NT2/D1 (cell line): ENCODE data around the gene DUSP15.

Source experiments
- DNase-seq: peaks from one replicate; pipeline ENCODE4 v3.0.0-alpha.2; 2011; ENCODE audit warnings: low read depth, low spot score
- H3K27me3 ChIP-seq: 2 replicates; pipeline ENCODE4 v1.6.0; 2011; ENCODE audit warnings: mild to moderate bottlenecking; ENCODE audit not compliant: insufficient read length, insufficient read depth
- H3K36me3 ChIP-seq: 2 replicates; pipeline ENCODE4 v1.6.1; 2011; ENCODE audit warnings: mild to moderate bottlenecking, low read length, mixed read lengths; ENCODE audit not compliant: insufficient read depth, insufficient read length
- H3K4me1 ChIP-seq: 2 replicates; pipeline ENCODE4 v1.5.1; 2011; ENCODE audit not compliant: insufficient read depth, insufficient read length
- H3K4me3 ChIP-seq: 2 replicates; pipeline ENCODE4 v1.5.1; 2011; ENCODE audit warnings: low read depth; ENCODE audit not compliant: insufficient read length
- H3K9ac ChIP-seq: 2 replicates; pipeline ENCODE4 v1.6.0; 2011; ENCODE audit warnings: low read depth; ENCODE audit not compliant: insufficient read length
- H3K9me3 ChIP-seq: 2 replicates; pipeline ENCODE4 v1.5.1; 2011; ENCODE audit warnings: mild to moderate bottlenecking, low read length; ENCODE audit not compliant: insufficient read depth
- SUZ12 ChIP-seq: IDR thresholded peaks from 2 replicates; pipeline ENCODE4 v1.6.1; 2011; ENCODE audit not compliant: insufficient read length, insufficient read depth; ENCODE audit errors: extremely low read depth
- YY1 ChIP-seq: IDR thresholded peaks from 2 replicates; pipeline ENCODE4 v1.6.1; 2011; ENCODE audit not compliant: insufficient read length, insufficient read depth
- ZNF274 ChIP-seq: IDR thresholded peaks from 2 replicates; pipeline ENCODE4 v1.6.1; 2011; ENCODE audit warnings: mild to moderate bottlenecking, low read depth, low read length

DUSP15 gene

DNA sequence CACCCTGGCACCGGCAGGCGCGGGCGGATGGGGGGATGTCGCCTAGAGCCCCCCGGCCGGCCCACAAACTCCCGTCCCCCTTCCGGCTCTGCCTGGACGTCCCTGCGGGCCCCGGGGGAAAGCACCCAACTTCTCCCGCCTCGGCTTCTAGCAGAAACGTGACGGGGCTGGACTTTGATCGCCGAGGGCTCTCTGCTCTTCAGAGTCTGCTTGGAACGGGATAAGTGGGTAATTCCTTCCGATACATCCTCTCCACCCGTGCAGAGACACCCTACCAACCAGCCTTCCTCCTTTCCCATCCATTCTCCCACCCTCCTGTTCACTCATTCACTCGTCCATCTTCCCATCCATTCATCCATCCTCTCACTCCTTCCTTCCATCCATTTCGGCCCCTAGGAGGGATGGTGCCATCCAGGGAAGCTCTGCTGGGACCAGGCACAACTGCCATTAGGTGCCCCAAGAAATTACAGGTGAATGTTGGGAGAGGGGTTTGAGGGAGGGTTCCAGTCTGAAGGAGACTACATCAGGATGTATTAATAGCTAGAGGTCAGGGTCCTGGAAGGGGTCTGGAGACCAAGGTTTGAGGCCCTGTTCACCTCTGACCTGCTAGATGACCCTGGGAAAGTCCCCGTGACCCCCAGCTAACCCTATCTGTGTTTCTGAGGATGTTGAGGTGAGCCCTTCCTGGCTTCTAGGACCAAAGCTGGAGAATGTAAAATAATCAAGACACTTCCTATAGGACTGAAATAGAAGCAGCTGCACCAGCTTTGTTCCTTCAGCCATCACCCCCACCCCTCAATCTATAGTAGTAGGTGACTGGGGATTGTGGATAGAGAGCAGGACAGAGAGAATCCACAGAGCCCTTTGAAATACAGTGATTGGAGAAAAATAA, 645 bp upstream of the DUSP15 start:
- no peaks in the 10 kb centered on the region for H3K4me1 ChIP-seq
- H3K4me3 ChIP-seq, result peak overlapping the region; percentile 67
- no peak for DNase-seq
- H3K9ac ChIP-seq, result peak overlapping the region; percentile 64
- peaks cover 33% of the 10 kb centered on the region for H3K27me3 ChIP-seq
- TF ChIP-seq YY1 (no peak), SUZ12 (no peak), ZNF274 (no peak)
- no peaks in the 10 kb centered on the region for H3K36me3 ChIP-seq
- no peaks in the 10 kb centered on the region for H3K9me3 ChIP-seq

DNA sequence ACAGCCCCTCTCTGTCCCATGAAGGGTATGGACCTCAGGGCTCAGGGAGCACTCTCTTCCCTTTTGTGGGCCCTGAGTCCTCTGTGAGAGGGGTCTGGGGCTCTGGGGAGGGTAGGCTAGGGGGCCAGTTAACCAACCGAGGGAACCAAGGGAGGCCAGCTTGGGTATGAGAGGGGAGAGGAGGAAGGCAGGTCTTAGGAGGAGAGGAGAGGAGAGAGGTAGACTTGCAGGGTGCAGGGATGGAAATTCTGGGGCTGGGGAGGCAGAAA, 720 bp downstream of the DUSP15 start:
- H3K4me1 ChIP-seq, result no peaks in the 10 kb centered on the region
- H3K9ac ChIP-seq, result peak overlapping the region; percentile 75
- peaks cover 33% of the 10 kb centered on the region for H3K27me3 ChIP-seq
- DNase-seq, result no peak
- H3K9me3 ChIP-seq, result no peaks in the 10 kb centered on the region
- TF ChIP-seq YY1 (no peak), SUZ12 (no peak), ZNF274 (no peak)
- H3K4me3 ChIP-seq, result peak overlapping the region; percentile 67
- H3K36me3 ChIP-seq, result no peaks in the 10 kb centered on the region

DNA sequence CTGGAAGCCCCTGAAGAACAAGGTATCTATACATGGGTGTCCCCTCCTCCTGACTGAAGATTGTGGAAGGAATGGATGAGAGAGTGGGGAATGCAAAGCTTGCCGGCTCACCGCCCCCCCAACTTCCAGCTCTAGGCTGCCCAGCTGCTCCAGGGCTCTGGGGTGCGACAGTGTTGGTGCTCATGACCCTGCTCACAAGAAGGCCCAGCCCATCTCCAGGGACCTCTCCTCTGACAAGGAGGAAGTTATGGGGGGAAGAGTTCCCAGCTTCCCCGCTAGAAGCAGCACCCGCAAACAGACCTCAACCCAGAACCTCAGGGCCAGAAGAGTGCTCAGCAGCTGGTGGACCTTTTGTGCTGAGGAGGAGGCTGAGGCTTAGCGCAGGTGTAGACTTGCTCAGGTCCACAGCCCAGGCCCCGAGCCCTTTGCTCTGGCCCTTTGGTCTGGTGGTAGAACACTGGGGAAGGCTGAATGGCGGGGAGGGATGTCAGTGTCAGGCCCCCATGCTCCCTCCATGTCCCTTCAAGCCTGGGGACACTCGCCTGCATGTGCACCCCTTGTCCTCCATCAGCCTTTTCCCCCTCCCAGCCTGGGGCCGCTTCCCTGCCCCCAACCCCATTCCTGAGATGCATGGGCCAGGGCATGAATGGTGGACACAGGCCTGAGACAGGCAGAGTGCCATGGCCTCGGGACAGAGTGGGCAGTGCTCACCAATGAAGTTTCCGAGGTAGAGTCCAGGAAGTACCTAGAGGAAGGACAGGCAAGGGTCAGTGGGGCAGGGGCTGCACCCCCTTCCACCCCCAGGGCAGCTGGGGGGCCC, 1.3 kb downstream of the DUSP15 start:
- no peak for DNase-seq
- H3K4me1 ChIP-seq, result no peaks in the 10 kb centered on the region
- peak overlapping the region; percentile 67 for H3K4me3 ChIP-seq
- H3K9me3 ChIP-seq, result no peaks in the 10 kb centered on the region
- no peak overlapping the region for H3K9ac ChIP-seq
- TF ChIP-seq YY1 (no peak), SUZ12 (no peak), ZNF274 (no peak)
- no peaks in the 10 kb centered on the region for H3K36me3 ChIP-seq
- H3K27me3 ChIP-seq, result peaks cover 33% of the 10 kb centered on the region

DNA sequence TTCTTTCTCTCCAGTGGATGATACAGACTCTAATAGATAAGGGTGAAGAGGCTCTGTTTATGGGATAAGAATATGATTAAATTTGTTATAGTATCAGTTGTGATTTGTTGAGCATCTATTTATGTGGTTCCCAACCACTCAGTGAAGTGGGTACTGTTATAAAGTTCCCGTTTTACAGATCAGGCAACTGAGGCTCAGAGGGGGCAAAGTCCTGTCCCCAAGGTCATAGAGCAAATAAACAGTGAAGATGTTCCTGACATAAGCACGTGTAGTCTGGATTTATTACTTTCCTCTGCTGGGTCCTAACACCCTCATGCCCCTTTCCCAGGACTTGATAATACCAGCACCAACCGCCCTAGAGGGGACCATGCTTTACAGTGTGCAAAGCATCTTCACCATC, 4.1 kb downstream of the DUSP15 start:
- TF ChIP-seq SUZ12 (no peak), YY1 (no peak), ZNF274 (no peak)
- H3K9ac ChIP-seq, result no peak overlapping the region

DNA sequence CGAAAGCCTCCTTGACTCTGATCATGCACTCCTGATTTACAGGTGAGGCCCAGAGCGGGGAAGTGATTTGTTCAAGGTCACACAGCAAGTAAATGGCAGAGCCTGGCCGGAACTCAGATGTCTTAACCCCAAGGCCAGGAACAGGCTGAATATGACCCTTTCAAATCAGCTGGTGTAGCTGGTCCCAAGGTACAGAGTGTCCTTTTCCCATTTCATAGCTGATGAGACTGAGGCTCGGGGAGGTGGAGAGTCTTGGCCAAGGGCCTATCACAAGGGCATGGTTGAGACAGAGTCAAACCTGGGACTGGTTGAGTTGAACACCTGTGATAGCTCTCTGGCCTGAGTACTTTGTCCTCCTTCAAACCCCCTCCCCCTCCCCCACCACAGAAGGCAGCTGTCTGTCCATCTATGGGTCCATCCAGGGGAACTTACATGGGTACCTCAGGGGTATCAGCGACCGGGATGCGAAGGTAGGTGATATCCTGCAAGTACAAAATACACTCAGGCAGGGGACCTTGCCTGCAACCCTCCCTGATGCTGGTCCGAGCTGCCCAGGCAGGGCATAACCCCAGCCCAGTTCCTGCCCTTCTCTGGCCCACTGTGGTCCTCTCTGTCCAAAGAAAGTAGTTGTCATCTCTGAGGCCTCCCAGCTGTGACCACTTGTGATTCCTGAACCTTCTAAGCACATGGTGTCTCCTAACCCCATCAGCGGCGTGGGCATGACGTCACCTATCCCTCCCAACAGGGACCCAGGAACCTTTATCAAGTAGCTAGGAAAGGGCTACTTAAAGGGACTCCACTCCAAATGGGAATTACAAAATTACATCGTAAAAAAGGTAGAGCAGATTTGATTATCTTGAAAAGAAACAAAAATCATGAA, 5.6 kb downstream of the DUSP15 start:
- no peak for TF ChIP-seq SUZ12
- TF ChIP-seq YY1, result no peak
- TF ChIP-seq ZNF274, result no peak
- DNase-seq, result no peak
- Histone ChIP-seq H3K9ac (no peak overlapping the region), H3K36me3 (no peaks in the 10 kb centered on the region), H3K27me3 (peaks cover 17% of the 10 kb centered on the region), H3K9me3 (no peaks in the 10 kb centered on the region), H3K4me3 (no peak overlapping the region), H3K4me1 (peaks cover 5% of the 10 kb centered on the region)

More for the DNA sequence above, 4.1 kb downstream of the DUSP15 start:
- Histone ChIP-seq H3K9me3 (no peaks in the 10 kb centered on the region), H3K36me3 (no peaks in the 10 kb centered on the region), H3K27me3 (peaks cover 29% of the 10 kb centered on the region), H3K4me3 (no peak overlapping the region), H3K4me1 (peaks cover 2% of the 10 kb centered on the region)
- no peak for DNase-seq

DNA sequence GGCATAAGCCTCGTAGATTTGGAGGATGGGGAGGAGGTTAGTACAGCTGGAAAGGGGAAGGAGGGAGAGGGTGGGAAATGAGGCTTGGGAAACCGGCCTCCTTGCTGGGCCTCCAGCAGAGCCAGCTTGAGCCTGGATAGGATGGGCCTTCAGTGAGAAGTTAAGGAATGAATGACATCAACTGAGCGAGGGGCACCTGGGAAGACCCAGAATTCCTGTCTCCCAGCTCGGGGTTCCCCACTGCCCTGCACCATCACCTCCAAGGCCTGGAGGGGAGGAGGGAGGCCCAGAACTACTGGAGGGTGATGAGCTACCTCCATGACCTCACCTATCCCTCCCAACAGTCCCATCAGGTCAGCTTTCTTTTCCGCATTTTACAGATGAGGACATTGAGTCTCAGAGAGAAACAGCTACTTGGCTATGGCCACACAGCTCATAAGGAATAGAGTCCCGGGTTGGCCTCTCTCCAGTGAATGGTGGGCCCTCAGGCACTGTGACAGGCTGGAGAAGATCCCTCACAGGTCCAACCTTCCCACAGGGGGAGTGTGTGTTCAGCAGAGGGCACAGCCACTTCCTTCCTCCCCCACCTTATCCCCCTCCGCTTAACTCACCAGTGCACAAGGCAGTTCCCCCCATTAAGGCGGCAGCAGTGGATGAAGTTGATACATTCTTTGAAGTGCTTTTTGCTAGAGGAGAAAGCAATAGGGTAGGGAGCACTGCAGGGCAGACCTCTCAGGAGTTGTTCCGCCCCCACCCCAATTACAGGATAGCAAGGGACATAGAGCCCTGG, 6.8 kb downstream of the DUSP15 start:
- H3K36me3 ChIP-seq, result no peaks in the 10 kb centered on the region
- TF ChIP-seq ZNF274, result no peak
- TF ChIP-seq YY1, result no peak
- TF ChIP-seq SUZ12, result no peak
- no peak overlapping the region for H3K4me3 ChIP-seq
- no peak overlapping the region for H3K9ac ChIP-seq
- H3K4me1 ChIP-seq, result peaks cover 8% of the 10 kb centered on the region
- no peak for DNase-seq
- no peaks in the 10 kb centered on the region for H3K9me3 ChIP-seq
- H3K27me3 ChIP-seq, result peaks cover 6% of the 10 kb centered on the region
